HG03520 (cell line): ENCODE data around the gene ISOC1.

Experiments used
- ATAC-seq: cut with Tn5 transposase; IDR thresholded peaks from one replicate; pipeline ENCODE4 v1.9.1; 2021; ENCODE audit warnings: mild to moderate bottlenecking, moderate library complexity; ENCODE audit not compliant: unreplicated experiment

ISOC1 gene

GRCh38 chr5:129124608-129125007, 30.1 kb downstream of the ISOC1 start:
- no peak for ATAC-seq

- peak; percentile 74 for ATAC-seq
These were observed 31.3 kb downstream of the ISOC1 start for GRCh38 chr5:129125819-129126218.

GRCh38 chr5:129133553-129133952, 39.0 kb downstream of the ISOC1 start:
- no peak for ATAC-seq

GRCh38 chr5:129135633-129136032, 41.1 kb downstream of the ISOC1 start:
- ATAC-seq: no peak

GRCh38 chr5:129137637-129138036, 43.1 kb downstream of the ISOC1 start:
- no peak for ATAC-seq

- ATAC-seq: no peak
These were observed 46.5 kb downstream of the ISOC1 start for GRCh38 chr5:129141078-129141477.

- no peak for ATAC-seq
These were observed 47.1 kb downstream of the ISOC1 start for GRCh38 chr5:129141696-129142095.

GRCh38 chr5:129155876-129156275, 61.3 kb downstream of the ISOC1 start:
- no peak for ATAC-seq

- ATAC-seq: no peak
These were observed 67.3 kb downstream of the ISOC1 start for GRCh38 chr5:129161830-129162229.
